Cardiac muscle cell (in vitro differentiated cells and primary cell): ENCODE measurements around the gene MAP2. TPM values are rescaled to one million over a fixed set of nuclear protein-coding genes. Genes with fewer than 3 reads are reported as not detected.
"Not testable (repeated sequence)": the region's sequence is repeated elsewhere in the genome, so short reads cannot be mapped to it uniquely, and the experiment has no call there.

Experiments used
- DNase-seq, 2 donors: peaks; one replicate each; pipeline versions ENCODE4 v3.0.0 to v3.0.0-alpha.2; 2010 to 2017; ENCODE audit warnings: low read depth in 1 of 2, low spot score in 1 of 2
- H3K27ac ChIP-seq: fragments of 200-600 bp; sonication (generic); 2 replicates; pipeline ENCODE4 v1.5.1; 2016
- H3K27me3 ChIP-seq: fragments of 200-600 bp; sonication (generic); 2 replicates; pipeline ENCODE4 v1.6.0; 2016; ENCODE audit warnings: control low read depth
- H3K36me3 ChIP-seq: fragments of 200-600 bp; sonication (generic); 2 replicates; pipeline ENCODE4 v1.5.1; 2016; ENCODE audit warnings: control low read depth
- H3K4me1 ChIP-seq: fragments of 200-600 bp; sonication (generic); 2 replicates; pipeline ENCODE4 v1.8.1; 2017; ENCODE audit warnings: low read depth, mild to moderate bottlenecking, mixed run types
- H3K4me3 ChIP-seq: fragments of 200-600 bp; sonication (generic); 2 replicates; pipeline ENCODE4 v1.5.1; 2016; ENCODE audit warnings: mild to moderate bottlenecking
- H3K9me3 ChIP-seq: fragments of 200-600 bp; sonication (generic); 2 replicates; pipeline ENCODE4 v1.5.1; 2017; ENCODE audit warnings: low read depth, mild to moderate bottlenecking, control low read depth
- polyA plus RNA-seq: library from polyadenylated mRNA; unstranded; fragments of >200 nt; fragmentation: Nextera tagmentation; extraction: Ambion mirVana; gene quantifications from 2 replicates; pipeline ENCODE4 v1.2.1, GENCODE V29; 2016
- total RNA-seq: library from RNA; depleted of rRNA; stranded (reverse); fragments of >200 nt; gene quantifications from 2 replicates; pipeline ENCODE4 v1.2.3, GENCODE V29; 2016
- TF ChIP-seq, protein P1 (sequence below): IDR thresholded peaks from 2 replicates; pipeline ENCODE4 v1.5.1; 2012; ENCODE audit warnings: low read depth, mild to moderate bottlenecking, low read length

Gene MAP2
- total and polyA plus RNA-seq, 2 experiments from 2014 or later = 0.24 to 0.68 TPM

DNA sequence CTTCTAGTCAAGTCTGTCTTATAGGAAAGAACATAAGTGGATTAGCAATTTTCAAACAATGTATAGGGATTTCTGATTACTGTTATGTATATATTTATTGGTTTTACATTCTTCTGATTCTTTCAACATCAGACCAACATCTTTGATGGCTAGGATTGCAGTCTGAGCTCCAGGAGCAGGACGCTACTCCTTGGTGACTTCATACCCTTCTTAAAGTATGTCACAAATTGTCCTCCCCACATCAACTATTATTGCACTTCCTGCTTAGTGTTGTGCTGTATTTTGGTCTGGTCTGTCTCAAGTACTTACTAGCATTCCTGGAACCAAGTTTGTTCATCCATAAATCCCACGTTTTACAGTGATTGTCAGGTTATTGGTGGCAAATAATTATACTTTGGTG lies 49.0 kb downstream of the MAP2 start:
- Histone ChIP-seq H3K27me3 (peaks cover 3% of the 10 kb centered on the region), H3K27ac (no peak overlapping the region), H3K36me3 (no peaks in the 10 kb centered on the region), H3K4me1 (no peaks in the 10 kb centered on the region), H3K4me3 (no peak overlapping the region), H3K9me3 (no peaks in the 10 kb centered on the region)
- TF ChIP-seq, protein P1, sequence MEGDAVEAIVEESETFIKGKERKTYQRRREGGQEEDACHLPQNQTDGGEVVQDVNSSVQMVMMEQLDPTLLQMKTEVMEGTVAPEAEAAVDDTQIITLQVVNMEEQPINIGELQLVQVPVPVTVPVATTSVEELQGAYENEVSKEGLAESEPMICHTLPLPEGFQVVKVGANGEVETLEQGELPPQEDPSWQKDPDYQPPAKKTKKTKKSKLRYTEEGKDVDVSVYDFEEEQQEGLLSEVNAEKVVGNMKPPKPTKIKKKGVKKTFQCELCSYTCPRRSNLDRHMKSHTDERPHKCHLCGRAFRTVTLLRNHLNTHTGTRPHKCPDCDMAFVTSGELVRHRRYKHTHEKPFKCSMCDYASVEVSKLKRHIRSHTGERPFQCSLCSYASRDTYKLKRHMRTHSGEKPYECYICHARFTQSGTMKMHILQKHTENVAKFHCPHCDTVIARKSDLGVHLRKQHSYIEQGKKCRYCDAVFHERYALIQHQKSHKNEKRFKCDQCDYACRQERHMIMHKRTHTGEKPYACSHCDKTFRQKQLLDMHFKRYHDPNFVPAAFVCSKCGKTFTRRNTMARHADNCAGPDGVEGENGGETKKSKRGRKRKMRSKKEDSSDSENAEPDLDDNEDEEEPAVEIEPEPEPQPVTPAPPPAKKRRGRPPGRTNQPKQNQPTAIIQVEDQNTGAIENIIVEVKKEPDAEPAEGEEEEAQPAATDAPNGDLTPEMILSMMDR = no peak
- peak in 1 of 2 donors; percentile 75 for DNase-seq

DNA sequence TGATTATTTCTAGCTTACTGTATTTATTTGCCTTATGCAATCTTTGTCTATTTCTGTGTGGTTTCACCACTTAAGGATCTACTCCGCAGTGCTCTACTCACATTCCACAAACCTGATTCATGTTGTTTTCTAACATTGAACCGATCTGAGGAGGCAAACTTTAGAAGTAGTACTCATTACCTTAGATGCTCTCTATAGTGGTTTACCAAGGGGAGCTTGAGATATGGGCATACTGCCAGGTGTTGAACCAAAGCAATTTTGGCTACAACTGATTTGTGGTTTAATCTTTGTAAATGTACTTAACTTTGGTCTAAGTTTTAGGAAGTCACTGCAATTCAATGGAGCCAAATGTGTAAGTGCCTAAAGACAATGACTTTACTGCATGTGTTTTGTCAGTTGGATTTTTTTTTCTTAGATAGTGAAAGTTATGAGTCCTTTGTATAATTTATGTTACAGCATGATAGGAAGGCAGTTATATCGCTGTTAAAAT lies 50.1 kb downstream of the MAP2 start:
- Histone ChIP-seq H3K9me3 (no peaks in the 10 kb centered on the region), H3K4me1 (no peaks in the 10 kb centered on the region), H3K27ac (no peak overlapping the region), H3K4me3 (no peak overlapping the region), H3K27me3 (peaks cover 3% of the 10 kb centered on the region), H3K36me3 (no peaks in the 10 kb centered on the region)
- TF ChIP-seq, protein P1 = no peak
- peak in 1 of 2 donors; percentile 98 for DNase-seq

DNA sequence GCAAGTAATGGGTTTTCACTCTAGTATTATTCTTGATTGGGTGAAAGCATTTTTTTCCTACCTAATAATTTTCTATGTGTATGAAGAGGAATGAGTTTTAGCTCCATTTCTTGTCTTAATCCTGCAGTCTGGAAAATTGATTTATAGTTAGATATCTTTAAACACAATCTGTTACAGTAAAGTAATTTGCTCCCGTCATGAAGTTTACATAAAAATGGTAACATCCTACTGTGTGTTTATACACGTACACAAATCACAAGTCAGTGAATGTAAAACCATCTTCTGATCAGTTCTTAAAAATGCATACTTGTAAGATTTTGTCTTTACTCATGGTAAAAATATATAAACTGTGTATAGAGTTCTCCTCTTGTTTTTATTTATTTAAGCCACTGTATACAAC lies 51.1 kb downstream of the MAP2 start:
- DNase-seq = no peak
- no peaks in the 10 kb centered on the region for H3K4me1 ChIP-seq
- no peak overlapping the region for H3K27ac ChIP-seq
- TF ChIP-seq, protein P1 = no peak
- no peaks in the 10 kb centered on the region for H3K36me3 ChIP-seq
- H3K27me3 ChIP-seq = peaks cover 1% of the 10 kb centered on the region
- no peak overlapping the region for H3K4me3 ChIP-seq
- no peaks in the 10 kb centered on the region for H3K9me3 ChIP-seq

DNA sequence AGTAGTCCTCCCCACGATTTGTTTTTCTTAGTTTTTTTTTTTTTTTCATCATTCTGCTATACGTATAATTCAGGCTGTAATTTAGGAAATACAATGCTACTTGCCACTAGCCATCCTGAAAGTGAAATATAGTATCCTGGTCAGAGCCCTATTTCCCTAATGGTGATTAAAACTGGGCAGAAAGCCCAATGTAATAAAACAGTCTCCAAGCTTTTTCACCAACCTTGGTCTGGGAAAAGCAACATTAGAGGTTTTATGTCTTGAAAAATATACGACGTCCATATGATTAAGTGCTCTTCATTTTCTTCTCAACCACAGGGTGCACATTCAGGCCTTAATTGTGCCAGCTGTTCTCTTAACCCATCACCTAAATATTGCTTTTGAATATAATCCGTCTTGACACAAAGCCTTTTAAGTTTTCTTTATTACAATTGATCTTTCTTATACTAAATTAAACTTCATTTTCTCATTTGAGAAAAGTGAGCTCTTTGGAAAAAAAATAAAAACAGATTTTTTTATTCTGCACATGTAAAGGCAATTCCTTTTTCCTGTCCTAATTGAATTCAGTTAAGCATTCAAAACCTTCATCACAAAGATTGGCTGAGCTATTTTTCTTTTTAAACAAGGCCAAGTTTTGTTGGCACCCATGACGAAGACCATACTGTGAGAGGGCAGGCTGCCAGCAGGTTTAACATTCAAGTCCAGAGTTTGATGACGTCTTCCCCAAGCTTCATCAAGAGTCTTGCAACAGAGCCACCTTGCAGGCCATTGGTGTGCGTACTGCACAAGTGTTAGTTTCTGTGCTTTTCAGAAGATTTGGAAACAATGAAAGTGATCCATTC lies 52.7 kb downstream of the MAP2 start:
- no peak overlapping the region for H3K27ac ChIP-seq
- H3K4me3 ChIP-seq = no peak overlapping the region
- H3K4me1 ChIP-seq = no peaks in the 10 kb centered on the region
- DNase-seq = peak; percentile 4 to 96
- no peaks in the 10 kb centered on the region for H3K27me3 ChIP-seq
- no peaks in the 10 kb centered on the region for H3K9me3 ChIP-seq
- TF ChIP-seq, protein P1 = no peak
- no peaks in the 10 kb centered on the region for H3K36me3 ChIP-seq

DNA sequence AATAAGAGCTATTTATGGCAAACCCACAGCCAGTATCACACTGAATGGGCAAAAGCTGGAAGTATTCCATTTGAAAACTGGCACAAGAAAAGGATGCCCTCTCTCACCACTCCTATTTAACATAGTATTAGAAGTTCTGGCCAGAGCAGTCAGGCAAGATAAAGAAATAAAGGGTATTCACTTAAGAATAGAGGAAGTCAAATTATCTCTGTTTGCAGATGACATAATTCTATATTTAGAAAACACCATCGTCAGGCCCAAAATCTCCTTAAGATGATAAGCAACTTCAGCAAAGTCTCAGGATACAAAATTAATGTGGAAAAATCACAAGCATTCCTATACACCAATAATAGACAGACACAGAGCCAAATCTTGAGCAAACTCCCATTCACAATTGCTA lies 68.4 kb downstream of the MAP2 start:
- H3K27ac ChIP-seq, H3K4me3 ChIP-seq, H3K4me1 ChIP-seq, H3K27me3 ChIP-seq, H3K9me3 ChIP-seq, H3K36me3 ChIP-seq, DNase-seq: not testable (repeated sequence)

DNA sequence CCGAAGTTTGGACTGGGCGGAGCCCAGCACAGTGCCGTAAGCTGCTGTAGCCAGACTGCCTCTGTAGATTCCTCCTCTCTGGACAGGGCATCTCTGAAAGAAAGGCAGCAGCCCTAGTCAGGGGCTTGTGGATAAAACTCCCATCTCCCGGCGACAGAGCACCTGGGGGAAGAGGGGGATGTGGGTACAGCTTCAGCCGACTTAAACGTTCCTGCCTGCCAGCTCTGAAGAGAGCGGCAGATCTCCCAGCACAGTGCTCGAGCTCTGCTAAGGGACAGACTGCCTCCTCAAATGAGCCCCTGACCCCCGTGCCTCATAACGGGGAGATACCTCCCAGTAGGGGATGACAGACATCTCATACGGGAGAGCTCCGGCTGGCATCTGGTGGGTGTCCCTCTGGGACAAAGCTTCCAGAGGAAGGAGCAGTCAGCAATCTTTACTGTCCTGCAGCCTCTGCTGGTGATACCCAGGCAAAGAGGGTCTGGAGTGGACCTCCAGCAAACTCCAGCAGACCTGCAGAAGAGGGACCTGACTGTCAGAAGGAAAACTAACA lies 71.3 kb downstream of the MAP2 start:
- not testable (repeated sequence) for H3K36me3 ChIP-seq, H3K27me3 ChIP-seq, H3K4me1 ChIP-seq, H3K4me3 ChIP-seq, H3K27ac ChIP-seq, H3K9me3 ChIP-seq, DNase-seq
